ENCODE data around the gene CDC27. TPM values are rescaled to one million over a fixed set of nuclear protein-coding genes. Genes with fewer than 3 reads are reported as not detected.

CDC27 gene
- total and polyA plus RNA-seq, 2 donors (not counting 3 experiments of a cell fraction or from before 2014, with no cell fraction given) = 76.1 to 172 TPM

DNA sequence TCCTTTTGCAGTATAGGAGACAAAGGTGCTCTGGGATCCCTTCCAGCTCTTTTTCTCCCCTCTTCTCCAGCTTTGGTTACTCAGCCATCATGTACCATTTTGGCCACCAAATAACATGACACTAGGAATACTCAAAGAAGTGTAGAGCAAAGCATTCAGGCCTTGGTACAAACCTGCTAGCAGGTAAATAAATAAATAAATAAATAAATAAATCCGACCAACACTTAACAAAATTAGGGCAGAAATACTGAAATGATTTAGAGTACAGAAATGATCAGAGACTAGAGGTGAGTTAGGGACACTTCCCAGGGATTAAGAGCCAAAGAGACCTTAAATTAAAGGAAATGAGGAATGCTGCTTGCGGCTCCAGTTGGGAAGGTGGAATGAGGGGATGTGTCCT is 46.8 kb upstream of the CDC27 start:
- H3K79me2 ChIP-seq (ENCODE audit: control insufficient read depth, insufficient read depth, low read length) = no peaks in the 10 kb centered on the region
- H4K20me1 ChIP-seq (replicated peaks; ENCODE audit: control insufficient read depth, extremely low read depth, insufficient read depth, low read length) = no peaks in the 10 kb centered on the region
- H3K27me3 ChIP-seq (ENCODE audit: control insufficient read depth in 2 of 2, insufficient read depth in 2 of 2, low read length in 2 of 2) = no peaks in the 10 kb centered on the region
- H3K9ac ChIP-seq (replicated peaks; ENCODE audit: extremely low read depth, insufficient read depth, low read length) = no peak overlapping the region
- BruUV-seq (replicated peaks) = no TSS peak
- dilution Hi-C loops (cut with MboI; ENCODE audit: extremely low pct_ligation_motif_present, low sequenced_read_pairs) = no loop called here
- no peak overlapping the region for H3K4me2 ChIP-seq (ENCODE audit: insufficient read depth, low read length)
- no peak for TF ChIP-seq FOS (IDR thresholded peaks at IDR 0.05; ENCODE audit: borderline replicate concordance, insufficient read depth, low read length)
- TF ChIP-seq POLR2AphosphoS5 (IDR thresholded peaks at IDR 0.05; ENCODE audit: insufficient read depth, low read depth, low read length) = no peak
- no peak for TF ChIP-seq MYC (IDR thresholded peaks at IDR 0.05; ENCODE audit: low read depth, low read length)
- no peak for TF ChIP-seq GATA2 (IDR thresholded peaks at IDR 0.05; ENCODE audit: insufficient read depth, insufficient read length, low read depth, low read length)
- TF ChIP-seq, protein P1, sequence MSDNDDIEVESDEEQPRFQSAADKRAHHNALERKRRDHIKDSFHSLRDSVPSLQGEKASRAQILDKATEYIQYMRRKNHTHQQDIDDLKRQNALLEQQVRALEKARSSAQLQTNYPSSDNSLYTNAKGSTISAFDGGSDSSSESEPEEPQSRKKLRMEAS (IDR thresholded peaks at IDR 0.05; ENCODE audit: insufficient read depth, insufficient read length) = no peak
- TF ChIP-seq, protein P2, sequence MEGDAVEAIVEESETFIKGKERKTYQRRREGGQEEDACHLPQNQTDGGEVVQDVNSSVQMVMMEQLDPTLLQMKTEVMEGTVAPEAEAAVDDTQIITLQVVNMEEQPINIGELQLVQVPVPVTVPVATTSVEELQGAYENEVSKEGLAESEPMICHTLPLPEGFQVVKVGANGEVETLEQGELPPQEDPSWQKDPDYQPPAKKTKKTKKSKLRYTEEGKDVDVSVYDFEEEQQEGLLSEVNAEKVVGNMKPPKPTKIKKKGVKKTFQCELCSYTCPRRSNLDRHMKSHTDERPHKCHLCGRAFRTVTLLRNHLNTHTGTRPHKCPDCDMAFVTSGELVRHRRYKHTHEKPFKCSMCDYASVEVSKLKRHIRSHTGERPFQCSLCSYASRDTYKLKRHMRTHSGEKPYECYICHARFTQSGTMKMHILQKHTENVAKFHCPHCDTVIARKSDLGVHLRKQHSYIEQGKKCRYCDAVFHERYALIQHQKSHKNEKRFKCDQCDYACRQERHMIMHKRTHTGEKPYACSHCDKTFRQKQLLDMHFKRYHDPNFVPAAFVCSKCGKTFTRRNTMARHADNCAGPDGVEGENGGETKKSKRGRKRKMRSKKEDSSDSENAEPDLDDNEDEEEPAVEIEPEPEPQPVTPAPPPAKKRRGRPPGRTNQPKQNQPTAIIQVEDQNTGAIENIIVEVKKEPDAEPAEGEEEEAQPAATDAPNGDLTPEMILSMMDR (IDR thresholded peaks at IDR 0.05; ENCODE audit: extremely low read depth in 1 of 2, insufficient read depth in 1 of 2, low read depth in 1 of 2, low read length in 2 of 2) = no peak
- no peaks in the 10 kb centered on the region for H3K9me1 ChIP-seq (replicated peaks; ENCODE audit: control insufficient read depth, extremely low read depth, insufficient read depth, low read length)
- peaks cover 19% of the 10 kb centered on the region for H3K4me1 ChIP-seq (ENCODE audit: control insufficient read depth, extremely low read depth, insufficient read depth, low read length)
- POLR2A ChIA-PET = no interaction called here
- DNase-seq (ENCODE audit: low read depth, low spot score) (no peak), FAIRE-seq (no peak)
- H2AFZ ChIP-seq (ENCODE audit: low read depth, low read length) = no peak overlapping the region
- intact Hi-C loops (cut with micrococcal nuclease) = no loop called here
- no peak overlapping the region for H3K27ac ChIP-seq (ENCODE audit: insufficient read depth, low read depth, low read length)
- H3K4me3 ChIP-seq (replicated peaks in 1 of 3; ENCODE audit: insufficient read depth in 1 of 3, low read depth in 1 of 3, low read length in 3 of 3) = no peak overlapping the region
- CTCF ChIA-PET = interaction anchor here (2.8 kb wide), 1 partner anchor 80 kb away, joined by 12 read pairs; no protein-coding TSS in a partner anchor
- no peaks in the 10 kb centered on the region for H3K9me3 ChIP-seq (replicated peaks; ENCODE audit: control insufficient read depth, insufficient read depth, low read length)
- H3K36me3 ChIP-seq (ENCODE audit: control insufficient read depth in 2 of 2, extremely low read depth in 1 of 2, insufficient read depth in 2 of 2, low read length in 2 of 2) = no peaks in the 10 kb centered on the region
